C4-2B (cell line): ENCODE data around the gene LPA.

ENCODE experiments used
- CTCF ChIP-seq: fragments of 450-650 bp; conservative IDR thresholded peaks from 2 replicates; pipeline ENCODE4 v1.5.1; 2017; ENCODE audit warnings: mild to moderate bottlenecking
- ZFX ChIP-seq: fragments of 450-650 bp; IDR thresholded peaks from 2 replicates; pipeline ENCODE4 v1.6.1; 2017

GRCh38 chr6:160535270-160535669 is 128.8 kb downstream of the LPA start:
- TF ChIP-seq CTCF: no peak
- TF ChIP-seq ZFX: no peak
